SK-N-SH (cell line): ENCODE measurements around the gene GABRB3. TPM values are rescaled to one million over a fixed set of nuclear protein-coding genes. Genes with fewer than 3 reads are reported as not detected.

Source experiments
- CTCF ChIA-PET: fragments of 300-600, 350-600 bp; formaldehyde crosslinking; extraction: SDS; loops from one replicate; lab custom pipeline; 2021; lab: Yijun Ruan, JAX
- POLR2A ChIA-PET: fragments of 350-600 bp; sonication (Branson Sonifier 250); formaldehyde crosslinking; extraction: SDS; loops from one replicate; lab custom pipeline; 2020; ENCODE audit warnings: antibody characterized with exemption, inconsistent platforms; lab: Yijun Ruan, JAX
- DNase-seq: peaks from one replicate; pipeline ENCODE4 v3.0.0; 2012
- H2AFZ ChIP-seq: fragments of 200-600 bp; sonication (generic); 2 replicates; pipeline ENCODE4 v1.8.1; 2016; ENCODE audit warnings: antibody characterized with exemption, mild to moderate bottlenecking, low read depth
- H3F3A ChIP-seq: fragments of 200-600 bp; sonication (generic); replicated peaks from 2 replicates; pipeline ENCODE3; 2016; ENCODE audit warnings: antibody characterized with exemption, mild to moderate bottlenecking; ENCODE audit not compliant: insufficient read depth
- H3K27ac ChIP-seq, 2 experiments: fragments of 200-500 bp in 1 of 2; fragments of 200-600 bp in 1 of 2; sonication (Bioruptor generic) in 1 of 2; sonication (generic), shearing (Covaris generic) in 1 of 2; 2 replicates each; pipeline versions ENCODE4 v1.5.1 to v1.6.1; 2014 to 2016; ENCODE audit warnings: low read depth in 2 of 2, inconsistent platforms in 1 of 2, low read length in 1 of 2, mild to moderate bottlenecking in 1 of 2, mixed read lengths in 1 of 2
- H3K27me3 ChIP-seq: fragments of 200-600 bp; sonication (generic), shearing (Covaris generic); 2 replicates; pipeline ENCODE4 v1.6.1; 2016; ENCODE audit warnings: mixed run types; ENCODE audit not compliant: insufficient read depth
- H3K36me3 ChIP-seq, 2 experiments: fragments of 200-500 bp in 1 of 2; fragments of 200-600 bp in 1 of 2; sonication (Bioruptor generic) in 1 of 2; sonication (generic) in 1 of 2; replicated peaks in 1 of 2; 2 replicates each; pipeline versions ENCODE3 to v1.5.1; 2014 to 2016; ENCODE audit warnings: low read length in 1 of 2, mild to moderate bottlenecking in 1 of 2; ENCODE audit not compliant: insufficient read depth in 2 of 2, control insufficient read depth in 1 of 2
- H3K4me1 ChIP-seq, 2 experiments: fragments of 200-500 bp in 1 of 2; fragments of 200-600 bp in 1 of 2; sonication (Bioruptor generic) in 1 of 2; sonication (generic), shearing (Covaris generic) in 1 of 2; 2 replicates each; pipeline versions ENCODE4 v1.5.1 to v1.6.1; 2014 to 2016; ENCODE audit warnings: low read depth in 1 of 2, low read length in 1 of 2, mixed run types in 1 of 2; ENCODE audit not compliant: insufficient read depth in 2 of 2, control insufficient read depth in 1 of 2
- H3K4me2 ChIP-seq: fragments of 200-600 bp; sonication (generic), shearing (Covaris generic); 2 replicates; pipeline ENCODE4 v1.6.1; 2017; ENCODE audit warnings: mixed run types
- H3K4me3 ChIP-seq, 2 experiments: fragments of 200-500 bp in 1 of 2; fragments of 200-600 bp in 1 of 2; sonication (Bioruptor generic) in 1 of 2; sonication (generic), shearing (Covaris generic) in 1 of 2; 2 replicates each; pipeline versions ENCODE4 v1.5.1 to v1.8.1; 2014 to 2016; ENCODE audit warnings: low read depth in 2 of 2, inconsistent platforms in 1 of 2, low read length in 1 of 2, mild to moderate bottlenecking in 1 of 2, mixed read lengths in 1 of 2, moderate library complexity in 1 of 2
- H3K79me2 ChIP-seq: fragments of 200-600 bp; sonication (generic); 2 replicates; pipeline ENCODE4 v1.8.1; 2017; ENCODE audit warnings: mild to moderate bottlenecking; ENCODE audit not compliant: insufficient read depth
- H3K9ac ChIP-seq: fragments of 200-600 bp; sonication (generic); 2 replicates; pipeline ENCODE4 v1.6.1; 2017; ENCODE audit warnings: mixed run types
- H3K9me2 ChIP-seq: fragments of 200-600 bp; sonication (generic); 2 replicates; pipeline ENCODE4 v1.6.1; 2017; ENCODE audit warnings: mixed run types
- H3K9me3 ChIP-seq: fragments of 200-600 bp; sonication (generic); 2 replicates; pipeline ENCODE4 v1.6.1; 2017; ENCODE audit warnings: mixed run types, mild to moderate bottlenecking, moderate library complexity
- H4K20me1 ChIP-seq: fragments of 200-600 bp; sonication (generic); 2 replicates; pipeline ENCODE4 v1.6.1; 2017; ENCODE audit warnings: mild to moderate bottlenecking, mixed run types; ENCODE audit not compliant: insufficient read depth
- EP300 ChIP-seq, 2 experiments: IDR thresholded peaks; 2 replicates each; pipeline versions ENCODE4 v1.4.0 to v1.6.1; 2012; ENCODE audit warnings: borderline replicate concordance in 1 of 2, low read depth in 1 of 2, low read length in 1 of 2
- JUND ChIP-seq: IDR thresholded peaks from 2 replicates; pipeline ENCODE4 v1.4.0; 2012
- MXI1 ChIP-seq: IDR thresholded peaks from 2 replicates; pipeline ENCODE4 v1.6.1; 2012; ENCODE audit warnings: mild to moderate bottlenecking, low read depth, low read length, improper control_type of control experiment
- NRF1 ChIP-seq: IDR thresholded peaks from 2 replicates; pipeline ENCODE4 v1.6.1; 2012; ENCODE audit warnings: low read depth, mild to moderate bottlenecking, low read length
- TAF1 ChIP-seq: IDR thresholded peaks from 2 replicates; pipeline ENCODE4 v1.6.1; 2012; ENCODE audit warnings: low read depth, mild to moderate bottlenecking, low read length, moderate library complexity, borderline replicate concordance
- WGBS: methylation state at CpG from one replicate; pipeline ENCODE4 v1.1.6; 2017; ENCODE audit warnings: low lambda C conversion rate; 5-methylcytosine and 5-hydroxymethylcytosine counted together
- polyA plus RNA-seq, 3 experiments: library from polyadenylated mRNA; depleted of rRNA; stranded (reverse); fragments of >200 nt; gene quantifications; 2 replicates each; pipeline ENCODE4 v1.2.3, GENCODE V29; 2012
- TF ChIP-seq, protein P1 (sequence below): IDR thresholded peaks from 2 replicates; pipeline ENCODE4 v1.6.1; 2012; ENCODE audit warnings: mild to moderate bottlenecking, low read depth, low read length, moderate library complexity
- TF ChIP-seq, protein P2 (sequence below): fragments of 200-600 bp; sonication (generic); IDR thresholded peaks from 2 replicates; pipeline ENCODE4 v1.6.1; 2017; ENCODE audit warnings: antibody characterized with exemption, mild to moderate bottlenecking, moderate library complexity

The GABRB3 gene
- polyA plus RNA-seq, 1 of the 3 experiments (the other 2 are of a cell fraction): 0.10 TPM

GRCh38 chr15:26773917-26774316, 1.1 kb upstream of the GABRB3 start:
- no peaks in the 10 kb centered on the region for H3K9me2 ChIP-seq
- H3K27me3 ChIP-seq: no peaks in the 10 kb centered on the region
- no peak overlapping the region; a peak in 1 of 4 replicates for H3K4me3 ChIP-seq
- H3K36me3 ChIP-seq: no peaks in the 10 kb centered on the region
- TF ChIP-seq, protein P1, sequence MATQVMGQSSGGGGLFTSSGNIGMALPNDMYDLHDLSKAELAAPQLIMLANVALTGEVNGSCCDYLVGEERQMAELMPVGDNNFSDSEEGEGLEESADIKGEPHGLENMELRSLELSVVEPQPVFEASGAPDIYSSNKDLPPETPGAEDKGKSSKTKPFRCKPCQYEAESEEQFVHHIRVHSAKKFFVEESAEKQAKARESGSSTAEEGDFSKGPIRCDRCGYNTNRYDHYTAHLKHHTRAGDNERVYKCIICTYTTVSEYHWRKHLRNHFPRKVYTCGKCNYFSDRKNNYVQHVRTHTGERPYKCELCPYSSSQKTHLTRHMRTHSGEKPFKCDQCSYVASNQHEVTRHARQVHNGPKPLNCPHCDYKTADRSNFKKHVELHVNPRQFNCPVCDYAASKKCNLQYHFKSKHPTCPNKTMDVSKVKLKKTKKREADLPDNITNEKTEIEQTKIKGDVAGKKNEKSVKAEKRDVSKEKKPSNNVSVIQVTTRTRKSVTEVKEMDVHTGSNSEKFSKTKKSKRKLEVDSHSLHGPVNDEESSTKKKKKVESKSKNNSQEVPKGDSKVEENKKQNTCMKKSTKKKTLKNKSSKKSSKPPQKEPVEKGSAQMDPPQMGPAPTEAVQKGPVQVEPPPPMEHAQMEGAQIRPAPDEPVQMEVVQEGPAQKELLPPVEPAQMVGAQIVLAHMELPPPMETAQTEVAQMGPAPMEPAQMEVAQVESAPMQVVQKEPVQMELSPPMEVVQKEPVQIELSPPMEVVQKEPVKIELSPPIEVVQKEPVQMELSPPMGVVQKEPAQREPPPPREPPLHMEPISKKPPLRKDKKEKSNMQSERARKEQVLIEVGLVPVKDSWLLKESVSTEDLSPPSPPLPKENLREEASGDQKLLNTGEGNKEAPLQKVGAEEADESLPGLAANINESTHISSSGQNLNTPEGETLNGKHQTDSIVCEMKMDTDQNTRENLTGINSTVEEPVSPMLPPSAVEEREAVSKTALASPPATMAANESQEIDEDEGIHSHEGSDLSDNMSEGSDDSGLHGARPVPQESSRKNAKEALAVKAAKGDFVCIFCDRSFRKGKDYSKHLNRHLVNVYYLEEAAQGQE: 0 out of 2 replicates have a peak, but pooled peaks have one; percentile 36
- TF ChIP-seq MXI1: no peak; the same call in 1 of the 2 replicates
- WGBS: 61% methylated on average over 8 of the region's 8 CpGs
- H3K27ac ChIP-seq: peak overlapping the region in 1 of 2 experiments; percentile 67; a peak in 2 of 4 replicates
- H3K4me1 ChIP-seq: peaks cover 0 to 2% of the 10 kb centered on the region in 2 experiments; a peak in 2 of 4 replicates
- H2AFZ ChIP-seq: no peak overlapping the region
- ChIA-PET CTCF (interaction anchor here (0.9 to 1.4 kb wide), 2 partner anchors 13 to 14 kb away, joined by 3 read pairs; no protein-coding TSS in a partner anchor), POLR2A (no interaction called here)
- H3K9ac ChIP-seq: no peak overlapping the region
- H3F3A ChIP-seq: no peaks in the 10 kb centered on the region
- DNase-seq: no peak
- no peaks in the 10 kb centered on the region for H4K20me1 ChIP-seq
- H3K79me2 ChIP-seq: no peaks in the 10 kb centered on the region
- no peak overlapping the region for H3K4me2 ChIP-seq
- no peaks in the 10 kb centered on the region for H3K9me3 ChIP-seq

DNA sequence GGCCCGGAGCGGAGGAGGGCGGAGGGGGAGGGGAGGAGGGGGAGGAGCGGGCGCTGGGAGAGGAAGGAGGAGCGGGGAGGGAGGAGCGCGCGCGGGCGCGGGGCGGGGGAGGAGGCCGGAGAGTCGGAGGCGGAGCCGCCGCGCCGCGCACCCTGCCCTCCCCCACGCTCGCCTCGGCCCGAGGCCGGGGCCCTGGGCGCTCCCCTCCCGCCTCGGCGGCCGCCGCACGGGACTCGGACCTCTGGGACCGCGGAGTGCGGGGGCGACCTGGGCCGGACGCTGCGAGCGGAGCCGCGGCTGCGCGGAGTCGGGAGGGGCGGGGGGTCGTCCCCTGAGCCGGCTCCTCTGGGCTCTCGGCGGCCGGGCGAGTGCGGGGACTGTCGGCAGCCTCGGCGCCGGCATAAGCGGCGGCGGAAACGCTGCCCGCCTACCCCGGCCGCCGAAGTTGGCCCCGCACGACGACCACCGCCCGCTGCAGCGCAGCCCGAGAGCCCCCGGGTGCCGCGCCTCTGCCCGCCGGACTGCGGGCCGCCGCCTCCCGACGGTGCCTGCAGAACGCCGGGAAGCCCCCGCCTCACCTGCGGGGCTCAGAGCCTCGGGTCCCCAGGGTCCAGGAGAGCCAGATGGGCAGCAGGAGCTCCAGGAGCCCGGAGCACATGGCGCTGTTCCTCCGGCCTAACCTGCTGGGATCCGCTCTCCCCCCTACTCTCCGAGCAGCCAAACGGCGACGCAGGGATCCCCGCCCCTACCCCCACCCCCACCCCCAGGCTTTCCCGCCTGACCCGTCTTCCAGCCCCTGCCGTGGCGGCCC, 406 bp upstream of the GABRB3 start:
- Histone ChIP-seq H3F3A (no peaks in the 10 kb centered on the region), H3K9me2 (no peaks in the 10 kb centered on the region), H3K27me3 (no peaks in the 10 kb centered on the region), H3K79me2 (no peaks in the 10 kb centered on the region), H3K4me1 (peaks cover 0 to 2% of the 10 kb centered on the region in 2 experiments; a peak in 2 of 4 replicates), H3K4me2 (no peak overlapping the region), H2AFZ (no peak overlapping the region), H3K4me3 (peak overlapping the region in 1 of 2 experiments; percentile 47; a peak in 2 of 4 replicates), H3K9me3 (no peaks in the 10 kb centered on the region), H3K27ac (peak overlapping the region in 1 of 2 experiments; percentile 67; a peak in 2 of 4 replicates), H3K36me3 (no peaks in the 10 kb centered on the region), H4K20me1 (no peaks in the 10 kb centered on the region), H3K9ac (no peak overlapping the region)
- CTCF ChIA-PET: interaction anchor here (0.9 to 1.4 kb wide), 2 partner anchors 13 to 14 kb away, joined by 3 read pairs; no protein-coding TSS in a partner anchor
- WGBS: 6% methylated on average over 21 of the region's 102 CpGs
- peak; percentile 93 for DNase-seq
- TF ChIP-seq MXI1: peak; percentile 36; the same call in 1 of the 2 replicates
- no peak for TF ChIP-seq TAF1
- TF ChIP-seq, protein P2, sequence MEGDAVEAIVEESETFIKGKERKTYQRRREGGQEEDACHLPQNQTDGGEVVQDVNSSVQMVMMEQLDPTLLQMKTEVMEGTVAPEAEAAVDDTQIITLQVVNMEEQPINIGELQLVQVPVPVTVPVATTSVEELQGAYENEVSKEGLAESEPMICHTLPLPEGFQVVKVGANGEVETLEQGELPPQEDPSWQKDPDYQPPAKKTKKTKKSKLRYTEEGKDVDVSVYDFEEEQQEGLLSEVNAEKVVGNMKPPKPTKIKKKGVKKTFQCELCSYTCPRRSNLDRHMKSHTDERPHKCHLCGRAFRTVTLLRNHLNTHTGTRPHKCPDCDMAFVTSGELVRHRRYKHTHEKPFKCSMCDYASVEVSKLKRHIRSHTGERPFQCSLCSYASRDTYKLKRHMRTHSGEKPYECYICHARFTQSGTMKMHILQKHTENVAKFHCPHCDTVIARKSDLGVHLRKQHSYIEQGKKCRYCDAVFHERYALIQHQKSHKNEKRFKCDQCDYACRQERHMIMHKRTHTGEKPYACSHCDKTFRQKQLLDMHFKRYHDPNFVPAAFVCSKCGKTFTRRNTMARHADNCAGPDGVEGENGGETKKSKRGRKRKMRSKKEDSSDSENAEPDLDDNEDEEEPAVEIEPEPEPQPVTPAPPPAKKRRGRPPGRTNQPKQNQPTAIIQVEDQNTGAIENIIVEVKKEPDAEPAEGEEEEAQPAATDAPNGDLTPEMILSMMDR: no peak
- TF ChIP-seq JUND: no peak
- TF ChIP-seq EP300 (IDR thresholded peaks at IDR 0.05; ENCODE audit: borderline replicate concordance in 1 of 2, low read depth in 1 of 2, low read length in 1 of 2): no peak
- peak; percentile 15; the same call in 1 of the 2 replicates for TF ChIP-seq NRF1
- TF ChIP-seq, all 33 proteins: peak for 2
- POLR2A ChIA-PET: no interaction called here
